ENCODE data around the gene NECTIN1.

The NECTIN1 gene

DNA sequence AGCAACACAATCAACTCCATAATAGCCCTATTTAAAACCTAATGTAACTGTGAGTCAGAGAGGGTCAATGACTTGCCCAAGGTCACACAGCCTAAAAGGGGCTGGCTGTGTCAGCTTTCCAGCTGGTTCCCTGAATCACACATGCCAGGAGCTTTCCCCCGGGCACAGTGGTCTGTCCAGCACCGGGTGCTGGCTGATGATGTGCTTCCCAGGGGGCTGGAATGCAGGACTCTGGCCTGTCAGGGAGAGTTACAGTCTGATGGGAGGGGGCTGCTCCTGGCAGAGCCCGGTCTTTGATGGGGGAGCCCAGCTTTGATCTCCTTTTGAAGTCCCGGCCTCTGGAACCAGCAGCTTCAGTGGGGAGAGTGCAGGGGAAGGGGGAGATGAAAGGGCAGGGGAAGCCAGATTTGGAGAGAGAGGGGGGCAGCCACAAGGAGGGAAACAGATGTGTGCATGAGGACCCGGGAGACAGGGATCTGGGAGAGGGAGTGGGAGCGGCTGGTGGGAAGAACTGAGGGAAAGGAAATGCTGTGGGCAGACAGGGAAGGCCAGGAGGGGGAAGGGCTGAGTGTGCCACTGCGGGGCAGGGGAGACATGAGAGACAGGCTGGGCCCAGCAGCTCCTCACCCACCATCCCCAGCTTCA is 102.7 kb downstream of the NECTIN1 start:
- ChIA-PET POLR2A (no interaction called here), CTCF (interaction anchor here (0.9 to 1.4 kb wide), 4 partner anchors 9 to 45 kb away, joined by 3 to 5 read pairs (median 3); no protein-coding TSS in a partner anchor)
- H3K4me3 ChIP-seq (ENCODE audit: low read depth, low read length) = no peak overlapping the region
- no peak for DNase-seq (ENCODE audit: low read depth, low spot score)
- TF ChIP-seq, protein P1, sequence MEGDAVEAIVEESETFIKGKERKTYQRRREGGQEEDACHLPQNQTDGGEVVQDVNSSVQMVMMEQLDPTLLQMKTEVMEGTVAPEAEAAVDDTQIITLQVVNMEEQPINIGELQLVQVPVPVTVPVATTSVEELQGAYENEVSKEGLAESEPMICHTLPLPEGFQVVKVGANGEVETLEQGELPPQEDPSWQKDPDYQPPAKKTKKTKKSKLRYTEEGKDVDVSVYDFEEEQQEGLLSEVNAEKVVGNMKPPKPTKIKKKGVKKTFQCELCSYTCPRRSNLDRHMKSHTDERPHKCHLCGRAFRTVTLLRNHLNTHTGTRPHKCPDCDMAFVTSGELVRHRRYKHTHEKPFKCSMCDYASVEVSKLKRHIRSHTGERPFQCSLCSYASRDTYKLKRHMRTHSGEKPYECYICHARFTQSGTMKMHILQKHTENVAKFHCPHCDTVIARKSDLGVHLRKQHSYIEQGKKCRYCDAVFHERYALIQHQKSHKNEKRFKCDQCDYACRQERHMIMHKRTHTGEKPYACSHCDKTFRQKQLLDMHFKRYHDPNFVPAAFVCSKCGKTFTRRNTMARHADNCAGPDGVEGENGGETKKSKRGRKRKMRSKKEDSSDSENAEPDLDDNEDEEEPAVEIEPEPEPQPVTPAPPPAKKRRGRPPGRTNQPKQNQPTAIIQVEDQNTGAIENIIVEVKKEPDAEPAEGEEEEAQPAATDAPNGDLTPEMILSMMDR (IDR thresholded peaks at IDR 0.05; ENCODE audit: insufficient read depth, low read length, missing control alignments) = no peak

- CTCF ChIA-PET = interaction anchor here (0.8 to 1.7 kb wide), 11 partner anchors 10 to 545 kb away, joined by 3 to 5 read pairs (median 3); no protein-coding TSS in a partner anchor
- TF ChIP-seq, protein P1 (IDR thresholded peaks at IDR 0.05; ENCODE audit: insufficient read depth, low read length, missing control alignments) = no peak
- no peak for DNase-seq (ENCODE audit: low read depth, low spot score)
- POLR2A ChIA-PET = no interaction called here
- no peak overlapping the region for H3K4me3 ChIP-seq (ENCODE audit: low read depth, low read length)
These were observed 103.6 kb downstream of the NECTIN1 start for GRCh38 chr11:119625206-119625978.

DNA sequence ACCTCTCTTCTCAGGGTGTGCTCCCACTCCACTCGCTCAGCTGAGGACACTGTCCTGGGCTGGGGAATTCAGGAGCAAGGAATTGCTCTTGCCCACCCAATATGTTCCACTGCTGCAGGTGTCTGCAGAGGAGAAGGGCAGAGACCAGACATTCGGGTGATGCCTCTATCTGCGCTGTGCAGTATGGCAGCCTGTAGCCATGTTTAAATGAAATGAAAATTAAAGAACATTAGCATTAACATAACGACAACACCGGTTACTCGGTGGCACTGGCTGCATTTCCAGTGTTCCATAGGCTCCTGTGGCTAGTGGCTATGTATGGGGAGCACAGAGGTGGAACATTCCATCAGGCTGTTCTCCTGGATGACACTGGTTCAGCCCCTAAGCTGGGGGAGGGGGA is 104.4 kb downstream of the NECTIN1 start:
- ChIA-PET POLR2A (no interaction called here), CTCF (interaction anchor here (0.6 to 1.7 kb wide), 10 partner anchors 9 to 483 kb away, joined by 3 to 7 read pairs (median 3); no protein-coding TSS in a partner anchor)
- no peak for DNase-seq (ENCODE audit: low read depth, low spot score)
- TF ChIP-seq, protein P1 (IDR thresholded peaks at IDR 0.05; ENCODE audit: insufficient read depth, low read length, missing control alignments) = no peak
- H3K4me3 ChIP-seq (ENCODE audit: low read depth, low read length) = no peak overlapping the region

DNA sequence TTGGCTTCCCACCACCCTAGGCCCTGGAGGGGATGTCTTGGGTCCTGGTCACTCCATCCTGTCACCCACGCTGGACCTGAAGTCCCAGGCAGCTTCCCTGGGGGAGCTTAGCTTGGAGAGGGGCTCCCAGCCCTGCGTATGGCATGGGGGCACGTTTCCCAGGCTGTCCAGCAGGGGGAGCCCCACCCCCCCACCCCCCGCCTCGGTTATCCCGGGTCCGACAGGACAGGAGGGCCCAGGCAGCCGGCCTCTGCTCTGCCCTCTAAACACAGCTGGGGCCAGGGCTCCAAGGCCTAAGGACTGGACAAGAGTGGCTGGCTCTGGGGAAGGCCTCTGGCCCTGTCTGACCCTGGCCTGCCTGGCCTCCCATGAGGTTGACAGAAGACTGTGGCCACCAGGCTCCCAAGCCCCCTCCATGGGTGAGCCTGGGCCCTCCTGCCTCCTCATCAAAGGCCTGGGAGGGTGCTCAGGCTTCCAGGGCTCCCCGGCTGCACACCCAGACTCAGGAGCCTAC is 104.8 kb downstream of the NECTIN1 start:
- DNase-seq (ENCODE audit: low read depth, low spot score) = no peak
- H3K4me3 ChIP-seq (ENCODE audit: low read depth, low read length) = no peak overlapping the region
- TF ChIP-seq, protein P1 (IDR thresholded peaks at IDR 0.05; ENCODE audit: insufficient read depth, low read length, missing control alignments) = peak; percentile 51
- ChIA-PET CTCF (interaction anchor here (0.6 to 1.8 kb wide), 7 partner anchors 9 to 484 kb away, joined by 3 to 7 read pairs (median 3); no protein-coding TSS in a partner anchor), POLR2A (no interaction called here)

DNA sequence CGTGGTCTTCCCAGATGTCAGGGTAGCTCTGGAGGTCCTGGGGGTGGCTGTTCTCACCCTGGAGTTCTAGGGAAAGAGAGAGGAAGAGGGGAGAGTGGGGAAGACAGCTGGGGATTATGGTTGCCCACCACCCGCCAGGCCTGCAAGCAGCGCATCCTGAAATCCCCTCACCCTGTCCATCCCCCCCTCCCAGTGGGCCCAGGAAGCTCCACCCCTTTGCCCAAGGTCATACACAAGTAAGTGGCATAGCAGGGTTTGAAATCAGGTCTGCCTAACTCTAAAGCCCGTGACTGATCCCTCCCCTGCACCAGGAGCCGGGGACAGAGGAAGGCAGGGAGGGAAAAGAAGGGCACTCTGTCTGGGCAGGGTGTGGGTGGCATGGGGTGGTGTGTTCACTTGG is 105.3 kb downstream of the NECTIN1 start:
- ChIA-PET POLR2A (no interaction called here), CTCF (interaction anchor here (0.6 to 2.4 kb wide), 8 partner anchors 9 to 484 kb away, joined by 3 to 7 read pairs (median 4); no protein-coding TSS in a partner anchor)
- TF ChIP-seq, protein P1 (IDR thresholded peaks at IDR 0.05; ENCODE audit: insufficient read depth, low read length, missing control alignments) = no peak
- DNase-seq (ENCODE audit: low read depth, low spot score) = no peak
- no peak overlapping the region for H3K4me3 ChIP-seq (ENCODE audit: low read depth, low read length)
